OCI-LY1 (cell line): ENCODE results near the gene CACNA1C.

ENCODE experiments used
- H2AFZ ChIP-seq: fragments of 200-600 bp; sonication (generic), shearing (Covaris generic); 2 replicates; pipeline ENCODE4 v1.6.0; 2014; ENCODE audit warnings: antibody characterized with exemption, mild to moderate bottlenecking, low read length
- H3F3A ChIP-seq: fragments of 200-600 bp; sonication (generic), shearing (Covaris generic); 2 replicates; pipeline ENCODE4 v1.6.0; 2014; ENCODE audit warnings: mild to moderate bottlenecking, antibody characterized with exemption, low read length, moderate library complexity; ENCODE audit not compliant: insufficient read depth
- H3K27ac ChIP-seq: fragments of 200-600 bp; sonication (generic); 2 replicates; pipeline ENCODE4 v1.5.1; 2014; ENCODE audit warnings: low read length, mixed run types, mild to moderate bottlenecking, low read depth; ENCODE audit not compliant: poor library complexity, severe bottlenecking
- H3K27me3 ChIP-seq: fragments of 200-600 bp; sonication (generic); 2 replicates; pipeline ENCODE4 v1.6.0; 2014; ENCODE audit warnings: antibody characterized with exemption, mild to moderate bottlenecking, low read length, moderate library complexity; ENCODE audit not compliant: insufficient read depth
- H3K36me3 ChIP-seq: fragments of 200-600 bp; sonication (generic); 2 replicates; pipeline ENCODE4 v1.6.1; 2014; ENCODE audit warnings: mild to moderate bottlenecking, antibody characterized with exemption, low read length, moderate library complexity, mixed read lengths; ENCODE audit not compliant: insufficient read depth
- H3K4me1 ChIP-seq: fragments of 200-600 bp; sonication (generic); 2 replicates; pipeline ENCODE4 v1.5.1; 2014; ENCODE audit warnings: mild to moderate bottlenecking, low read length, moderate library complexity; ENCODE audit not compliant: insufficient read depth, severe bottlenecking
- H3K4me2 ChIP-seq: fragments of 200-600 bp; sonication (generic), shearing (Covaris generic); 2 replicates; pipeline ENCODE4 v1.6.1; 2014; ENCODE audit warnings: low read length
- H3K4me3 ChIP-seq: fragments of 200-600 bp; sonication (generic); 2 replicates; pipeline ENCODE4 v1.5.1; 2014; ENCODE audit warnings: low read length, low read depth, mild to moderate bottlenecking, mixed read lengths; ENCODE audit not compliant: poor library complexity, severe bottlenecking
- H3K79me2 ChIP-seq: fragments of 200-600 bp; shearing (Covaris generic); 2 replicates; pipeline ENCODE4 v1.6.1; 2016; ENCODE audit warnings: mixed run types, low read length, mixed read lengths; ENCODE audit not compliant: insufficient read depth
- H3K9ac ChIP-seq: fragments of 200-600 bp; sonication (generic), shearing (Covaris generic); 2 replicates; pipeline ENCODE4 v1.6.1; 2014; ENCODE audit warnings: mild to moderate bottlenecking, low read length, mixed read lengths
- H3K9me2 ChIP-seq: fragments of 200-600 bp; sonication (generic), shearing (Covaris generic); 2 replicates; pipeline ENCODE4 v1.6.1; 2014; ENCODE audit warnings: low read depth, mild to moderate bottlenecking, low read length, mixed read lengths
- H3K9me3 ChIP-seq: fragments of 200-600 bp; shearing (Covaris generic); 2 replicates; pipeline ENCODE4 v1.6.1; 2014; ENCODE audit warnings: low read length, mixed read lengths
- H4K20me1 ChIP-seq: fragments of 200-600 bp; sonication (generic), shearing (Covaris generic); 2 replicates; pipeline ENCODE4 v1.6.0; 2016; ENCODE audit warnings: mild to moderate bottlenecking, low read length; ENCODE audit not compliant: insufficient read depth
- CTCF ChIP-seq: fragments of 200-600 bp; sonication (generic), shearing (Covaris generic); IDR thresholded peaks from 2 replicates; pipeline ENCODE4 v1.5.1; 2017; ENCODE audit warnings: mild to moderate bottlenecking, antibody characterized with exemption, low read length, moderate library complexity, mixed read lengths
- EZH2 ChIP-seq: fragments of 200-600 bp; sonication (generic), shearing (Covaris generic); IDR thresholded peaks from 2 replicates; pipeline ENCODE4 v1.8.0; 2017; ENCODE audit warnings: borderline replicate concordance, mixed run types, mild to moderate bottlenecking, antibody characterized with exemption, low read length, moderate library complexity, mixed read lengths

Gene CACNA1C

GRCh38 chr12:2301531-2302461 lies 249.0 kb downstream of the CACNA1C start:
- Histone ChIP-seq H3K4me3 (no peak overlapping the region), H3K9me2 (no peaks in the 10 kb centered on the region), H3K4me2 (no peak overlapping the region), H3K36me3 (no peaks in the 10 kb centered on the region), H4K20me1 (no peaks in the 10 kb centered on the region), H3K27ac (no peak overlapping the region), H3K4me1 (peaks cover 31% of the 10 kb centered on the region), H3K9me3 (no peaks in the 10 kb centered on the region), H3K9ac (no peak overlapping the region), H3K27me3 (no peaks in the 10 kb centered on the region), H3F3A (no peaks in the 10 kb centered on the region), H3K79me2 (no peaks in the 10 kb centered on the region), H2AFZ (no peak overlapping the region)
- TF ChIP-seq EZH2 (no peak), CTCF (no peak)

GRCh38 chr12:2302711-2303580 lies 250.2 kb downstream of the CACNA1C start:
- Histone ChIP-seq H3K4me1 (peaks cover 25% of the 10 kb centered on the region), H4K20me1 (no peaks in the 10 kb centered on the region), H3K9me2 (no peaks in the 10 kb centered on the region), H3K4me2 (no peak overlapping the region), H3K27ac (no peak overlapping the region), H2AFZ (no peak overlapping the region), H3K27me3 (no peaks in the 10 kb centered on the region), H3K79me2 (no peaks in the 10 kb centered on the region), H3K4me3 (no peak overlapping the region), H3K36me3 (no peaks in the 10 kb centered on the region), H3K9ac (no peak overlapping the region), H3K9me3 (no peaks in the 10 kb centered on the region), H3F3A (no peaks in the 10 kb centered on the region)
- TF ChIP-seq CTCF: no peak
- TF ChIP-seq EZH2: no peak

- Histone ChIP-seq H3F3A (no peaks in the 10 kb centered on the region), H3K36me3 (no peaks in the 10 kb centered on the region; the same call in 1 of the 2 replicates), H3K9ac (no peak overlapping the region), H2AFZ (no peak overlapping the region), H3K27me3 (no peaks in the 10 kb centered on the region), H3K79me2 (no peaks in the 10 kb centered on the region), H4K20me1 (no peaks in the 10 kb centered on the region), H3K9me3 (peaks cover 4% of the 10 kb centered on the region; the same call in 1 of the 2 replicates), H3K4me3 (no peak overlapping the region), H3K4me1 (peaks cover 16% of the 10 kb centered on the region), H3K9me2 (no peaks in the 10 kb centered on the region), H3K4me2 (no peak overlapping the region), H3K27ac (no peak overlapping the region)
- TF ChIP-seq CTCF: no peak
- no peak for TF ChIP-seq EZH2
These were observed 251.4 kb downstream of the CACNA1C start for GRCh38 chr12:2304223-2304622.
